ENCODE results near the gene GRM8. TPM values are rescaled to one million over a fixed set of nuclear protein-coding genes. Genes with fewer than 3 reads are reported as not detected.

GRM8 gene
- polyA plus RNA-seq, 1 donor from 2014 or later = 1.5 TPM

- Histone ChIP-seq H3K27me3 (ENCODE audit: insufficient read depth, low read depth, low read length) (no peaks in the 10 kb centered on the region), H3K4me2 (ENCODE audit: low read length) (no peak overlapping the region), H3K79me2 (replicated peaks; ENCODE audit: insufficient read depth, low read length) (no peaks in the 10 kb centered on the region), H3K9me2 (ENCODE audit: insufficient read depth, low read length) (no peaks in the 10 kb centered on the region), H3K9ac (ENCODE audit: low read length) (no peak overlapping the region), H4K20me1 (ENCODE audit: insufficient read depth) (no peaks in the 10 kb centered on the region), H3F3A (ENCODE audit: insufficient read depth, low read length, poor library complexity, severe bottlenecking) (no peaks in the 10 kb centered on the region), H3K27ac (ENCODE audit: low read length) (no peak overlapping the region), H3K36me3 (ENCODE audit: insufficient read depth, low read length) (no peaks in the 10 kb centered on the region), H3K9me3 (ENCODE audit: low read length) (no peaks in the 10 kb centered on the region), H3K4me3 (ENCODE audit: low read length) (no peak overlapping the region), H2AFZ (ENCODE audit: low read depth, low read length) (no peak overlapping the region)
- no peak for TF ChIP-seq EP300 (conservative IDR thresholded peaks at IDR 0.05; ENCODE audit: poor library complexity, severe bottlenecking)
- TF ChIP-seq, protein P1, sequence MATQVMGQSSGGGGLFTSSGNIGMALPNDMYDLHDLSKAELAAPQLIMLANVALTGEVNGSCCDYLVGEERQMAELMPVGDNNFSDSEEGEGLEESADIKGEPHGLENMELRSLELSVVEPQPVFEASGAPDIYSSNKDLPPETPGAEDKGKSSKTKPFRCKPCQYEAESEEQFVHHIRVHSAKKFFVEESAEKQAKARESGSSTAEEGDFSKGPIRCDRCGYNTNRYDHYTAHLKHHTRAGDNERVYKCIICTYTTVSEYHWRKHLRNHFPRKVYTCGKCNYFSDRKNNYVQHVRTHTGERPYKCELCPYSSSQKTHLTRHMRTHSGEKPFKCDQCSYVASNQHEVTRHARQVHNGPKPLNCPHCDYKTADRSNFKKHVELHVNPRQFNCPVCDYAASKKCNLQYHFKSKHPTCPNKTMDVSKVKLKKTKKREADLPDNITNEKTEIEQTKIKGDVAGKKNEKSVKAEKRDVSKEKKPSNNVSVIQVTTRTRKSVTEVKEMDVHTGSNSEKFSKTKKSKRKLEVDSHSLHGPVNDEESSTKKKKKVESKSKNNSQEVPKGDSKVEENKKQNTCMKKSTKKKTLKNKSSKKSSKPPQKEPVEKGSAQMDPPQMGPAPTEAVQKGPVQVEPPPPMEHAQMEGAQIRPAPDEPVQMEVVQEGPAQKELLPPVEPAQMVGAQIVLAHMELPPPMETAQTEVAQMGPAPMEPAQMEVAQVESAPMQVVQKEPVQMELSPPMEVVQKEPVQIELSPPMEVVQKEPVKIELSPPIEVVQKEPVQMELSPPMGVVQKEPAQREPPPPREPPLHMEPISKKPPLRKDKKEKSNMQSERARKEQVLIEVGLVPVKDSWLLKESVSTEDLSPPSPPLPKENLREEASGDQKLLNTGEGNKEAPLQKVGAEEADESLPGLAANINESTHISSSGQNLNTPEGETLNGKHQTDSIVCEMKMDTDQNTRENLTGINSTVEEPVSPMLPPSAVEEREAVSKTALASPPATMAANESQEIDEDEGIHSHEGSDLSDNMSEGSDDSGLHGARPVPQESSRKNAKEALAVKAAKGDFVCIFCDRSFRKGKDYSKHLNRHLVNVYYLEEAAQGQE (IDR thresholded peaks at IDR 0.05; ENCODE audit: borderline replicate concordance) = no peak
- TF ChIP-seq, protein P2, sequence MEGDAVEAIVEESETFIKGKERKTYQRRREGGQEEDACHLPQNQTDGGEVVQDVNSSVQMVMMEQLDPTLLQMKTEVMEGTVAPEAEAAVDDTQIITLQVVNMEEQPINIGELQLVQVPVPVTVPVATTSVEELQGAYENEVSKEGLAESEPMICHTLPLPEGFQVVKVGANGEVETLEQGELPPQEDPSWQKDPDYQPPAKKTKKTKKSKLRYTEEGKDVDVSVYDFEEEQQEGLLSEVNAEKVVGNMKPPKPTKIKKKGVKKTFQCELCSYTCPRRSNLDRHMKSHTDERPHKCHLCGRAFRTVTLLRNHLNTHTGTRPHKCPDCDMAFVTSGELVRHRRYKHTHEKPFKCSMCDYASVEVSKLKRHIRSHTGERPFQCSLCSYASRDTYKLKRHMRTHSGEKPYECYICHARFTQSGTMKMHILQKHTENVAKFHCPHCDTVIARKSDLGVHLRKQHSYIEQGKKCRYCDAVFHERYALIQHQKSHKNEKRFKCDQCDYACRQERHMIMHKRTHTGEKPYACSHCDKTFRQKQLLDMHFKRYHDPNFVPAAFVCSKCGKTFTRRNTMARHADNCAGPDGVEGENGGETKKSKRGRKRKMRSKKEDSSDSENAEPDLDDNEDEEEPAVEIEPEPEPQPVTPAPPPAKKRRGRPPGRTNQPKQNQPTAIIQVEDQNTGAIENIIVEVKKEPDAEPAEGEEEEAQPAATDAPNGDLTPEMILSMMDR (IDR thresholded peaks at IDR 0.05; ENCODE audit: poor library complexity, severe bottlenecking) = no peak
- no peak for TF ChIP-seq MXI1 (conservative IDR thresholded peaks at IDR 0.05; ENCODE audit: poor library complexity, severe bottlenecking)
- no peak for TF ChIP-seq POLR2AphosphoS5 (IDR thresholded peaks at IDR 0.05)
Measured at GRCh38 chr7:127207230-127207629, 45.5 kb downstream of the GRM8 start.

DNA sequence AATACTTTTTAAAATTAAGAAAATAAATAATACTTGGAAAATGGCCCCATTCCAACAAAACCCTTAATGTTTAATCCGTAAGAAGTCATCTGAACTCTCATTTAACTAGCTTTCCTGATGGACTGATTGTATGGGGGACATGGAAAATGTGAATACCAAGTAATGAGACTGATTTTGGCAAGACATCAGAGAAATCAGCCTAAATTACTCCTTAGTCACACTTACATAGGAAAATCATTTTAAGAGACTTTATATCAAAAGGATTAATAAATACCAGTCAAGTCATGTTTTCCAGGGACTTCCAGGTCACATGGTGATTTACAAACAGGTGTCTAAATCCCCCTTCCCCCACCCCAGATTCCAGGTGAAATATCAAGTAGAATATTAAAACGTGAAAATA is 58.2 kb downstream of the GRM8 start:
- no peak overlapping the region for H2AFZ ChIP-seq (ENCODE audit: low read depth, low read length)
- no peaks in the 10 kb centered on the region for H3K79me2 ChIP-seq (replicated peaks; ENCODE audit: insufficient read depth, low read length)
- no peaks in the 10 kb centered on the region for H3K36me3 ChIP-seq (ENCODE audit: insufficient read depth, low read length)
- H3F3A ChIP-seq (ENCODE audit: insufficient read depth, low read length, poor library complexity, severe bottlenecking) = no peaks in the 10 kb centered on the region
- H3K4me3 ChIP-seq (ENCODE audit: low read length) = no peak overlapping the region
- no peaks in the 10 kb centered on the region for H3K9me3 ChIP-seq (ENCODE audit: low read length)
- no peak overlapping the region for H3K27ac ChIP-seq (ENCODE audit: low read length)
- H4K20me1 ChIP-seq (ENCODE audit: insufficient read depth) = no peaks in the 10 kb centered on the region
- H3K4me2 ChIP-seq (ENCODE audit: low read length) = no peak overlapping the region
- TF ChIP-seq TAF1 (IDR thresholded peaks at IDR 0.05; ENCODE audit: low read depth) (no peak), SMC3 (conservative IDR thresholded peaks at IDR 0.05; ENCODE audit: poor library complexity) (no peak), EZH2 (IDR thresholded peaks at IDR 0.05; ENCODE audit: borderline replicate concordance, insufficient read depth, low read length, poor library complexity, severe bottlenecking) (no peak), RAD21 (conservative IDR thresholded peaks at IDR 0.05) (no peak), EP300 (conservative IDR thresholded peaks at IDR 0.05; ENCODE audit: poor library complexity, severe bottlenecking) (no peak), MXI1 (conservative IDR thresholded peaks at IDR 0.05; ENCODE audit: poor library complexity, severe bottlenecking) (no peak), POLR2AphosphoS5 (IDR thresholded peaks at IDR 0.05) (no peak)
- TF ChIP-seq, protein P1 (IDR thresholded peaks at IDR 0.05; ENCODE audit: borderline replicate concordance) = no peak
- TF ChIP-seq, protein P2 (IDR thresholded peaks at IDR 0.05; ENCODE audit: poor library complexity, severe bottlenecking) = no peak
- H3K27me3 ChIP-seq (ENCODE audit: insufficient read depth, low read depth, low read length) = no peaks in the 10 kb centered on the region
- no peak overlapping the region for H3K9ac ChIP-seq (ENCODE audit: low read length)
- H3K9me2 ChIP-seq (ENCODE audit: insufficient read depth, low read length) = no peaks in the 10 kb centered on the region

Measured in neural cell (in vitro differentiated cells).